A549 (cell line): ENCODE data around the gene DHX15. TPM values are rescaled to one million over a fixed set of nuclear protein-coding genes. Genes with fewer than 3 reads are reported as not detected.

Source experiments
- ATAC-seq, 2 experiments: fragments of 200-7000 bp in 1 of 2; fragments of >200 bp in 1 of 2; cut with Nextera tagmentation in 1 of 2; cut with Tn5 transposase in 1 of 2; 3 replicates each; pipeline versions ENCODE4 v1.8.0 to v1.9.1; 2018 to 2020; ENCODE audit warnings: mild to moderate bottlenecking in 1 of 2, moderate library complexity in 1 of 2
- CTCF ChIA-PET: fragments of 300-600 bp; sonication (Branson Sonifier 250); formaldehyde crosslinking; extraction: SDS; loops from one replicate; lab custom pipeline; 2021; ENCODE audit warnings: antibody characterized with exemption, inconsistent platforms; lab: Yijun Ruan, JAX
- POLR2A ChIA-PET: fragments of 350-600 bp; formaldehyde crosslinking; extraction: SDS; loops from one replicate; lab custom pipeline; 2021; ENCODE audit warnings: antibody characterized with exemption, inconsistent platforms; lab: Yijun Ruan, JAX
- DNase-seq, 2 experiments: peaks; one replicate each; pipeline versions ENCODE4 v3.0.0 to v3.0.0-alpha.2; 2011 to 2016; ENCODE audit warnings: low read depth in 1 of 2, low spot score in 1 of 2
- FAIRE-seq: peaks from 2 replicates; lab custom pipeline; 2011; peaks lifted over from hg19 to GRCh38; lab: Jason Lieb, UNC
- H3K27ac ChIP-seq, 2 experiments: fragments of >200 bp; sonication (Bioruptor Twin); formaldehyde crosslinking; 3 replicates each; pipeline ENCODE4 v1.5.1; 2016 to 2017
- H3K4me1 ChIP-seq: fragments of >200 bp; sonication (Bioruptor Twin); formaldehyde crosslinking; 3 replicates; pipeline ENCODE4 v1.6.1; 2016
- H3K4me2 ChIP-seq: fragments of >200 bp; sonication (Bioruptor Twin); formaldehyde crosslinking; 3 replicates; pipeline ENCODE4 v1.6.1; 2016
- H3K4me3 ChIP-seq: fragments of >200 bp; sonication (Bioruptor Twin); formaldehyde crosslinking; 3 replicates; pipeline ENCODE4 v1.5.1; 2016
- H3K9me3 ChIP-seq: fragments of >200 bp; sonication (Bioruptor Twin); formaldehyde crosslinking; 3 replicates; pipeline ENCODE4 v1.6.1; 2016
- ATOH8 ChIP-seq: fragments of 250-450 bp; sonication (Bioruptor Pico); IDR thresholded peaks from 2 replicates; pipeline ENCODE4 v1.5.0; 2020; ENCODE audit warnings: low read depth, mild to moderate bottlenecking, moderate library complexity
- CBX2 ChIP-seq: fragments of 200-600 bp; sonication (generic); IDR thresholded peaks from 2 replicates; pipeline ENCODE4 v1.6.1; 2016; ENCODE audit warnings: low read depth, mild to moderate bottlenecking, borderline replicate concordance
- CBX8 ChIP-seq: fragments of 200-600 bp; sonication (generic); IDR thresholded peaks from 2 replicates; pipeline ENCODE4 v1.6.1; 2016
- ELK1 ChIP-seq: fragments of 150-350 bp; IDR thresholded peaks from 2 replicates; pipeline ENCODE4 v1.6.1; 2014; ENCODE audit warnings: low read depth, mild to moderate bottlenecking, low read length
- EP300 ChIP-seq, 2 experiments: fragments of >200 bp; sonication (Bioruptor Twin); formaldehyde crosslinking; IDR thresholded peaks; 2 replicates in 1 of 2; 3 replicates in 1 of 2; pipeline ENCODE4 v1.6.1; 2016 to 2017
- HDAC2 ChIP-seq: fragments of 200-600 bp; sonication (generic); IDR thresholded peaks from 2 replicates; pipeline ENCODE4 v1.6.1; 2016
- HEYL ChIP-seq: fragments of 250-450 bp; sonication (Bioruptor Pico); IDR thresholded peaks from 2 replicates; pipeline ENCODE4 v1.8.0; 2021; ENCODE audit warnings: mild to moderate bottlenecking, moderate library complexity
- HOXB13 ChIP-seq: fragments of 250-450 bp; sonication (Bioruptor Pico); IDR thresholded peaks from 2 replicates; pipeline ENCODE4 v1.5.0; 2020; ENCODE audit warnings: low read depth, mild to moderate bottlenecking, moderate library complexity
- JUNB ChIP-seq: fragments of >200 bp; sonication (Bioruptor Twin); formaldehyde crosslinking; IDR thresholded peaks from 2 replicates; pipeline ENCODE4 v1.6.1; 2016
- KDM1A ChIP-seq: fragments of 200-600 bp; sonication (generic); IDR thresholded peaks from 2 replicates; pipeline ENCODE4 v1.6.1; 2016; ENCODE audit warnings: low read depth, mild to moderate bottlenecking
- MYC ChIP-seq: IDR thresholded peaks from 2 replicates; pipeline ENCODE4 v1.6.1; 2012; ENCODE audit warnings: mild to moderate bottlenecking, inconsistent platforms, low read length, improper control_type of control experiment, borderline replicate concordance
- PHF8 ChIP-seq: fragments of 200-600 bp; sonication (generic); IDR thresholded peaks from 2 replicates; pipeline ENCODE4 v1.6.1; 2016; ENCODE audit warnings: low read depth, mild to moderate bottlenecking, antibody characterized with exemption, moderate library complexity, borderline replicate concordance
- POLR2AphosphoS2 ChIP-seq: conservative IDR thresholded peaks from 2 replicates; pipeline ENCODE4 v1.6.1; 2012; ENCODE audit warnings: low read length, improper control_type of control experiment, inconsistent platforms
- RNF2 ChIP-seq: fragments of 200-600 bp; sonication (generic); IDR thresholded peaks from 2 replicates; pipeline ENCODE4 v1.6.1; 2016; ENCODE audit warnings: low read depth, mild to moderate bottlenecking, antibody characterized with exemption, moderate library complexity, borderline replicate concordance
- TFCP2L1 ChIP-seq: fragments of 250-450 bp; sonication (Bioruptor Pico); IDR thresholded peaks from 2 replicates; pipeline ENCODE4 v1.5.0; 2021; ENCODE audit warnings: mild to moderate bottlenecking
- USF2 ChIP-seq: fragments of 450-650 bp; IDR thresholded peaks from 2 replicates; pipeline ENCODE4 v1.6.1; 2014; ENCODE audit warnings: antibody characterized with exemption
- WGBS: methylation state at CpG from one replicate; pipeline ENCODE4 v1.1.6; 2017; ENCODE audit errors: missing lambda C conversion rate; 5-methylcytosine and 5-hydroxymethylcytosine counted together
- polyA plus RNA-seq, 4 experiments: library from polyadenylated mRNA; depleted of rRNA in 3 of 4; stranded (reverse); fragments of >200 nt; fragmentation: RNase III in 1 of 4; extraction: RNeasy Plus Mini Kit Qiagen cat#74134 plus additional on column Dnase treatment in 1 of 4; gene quantifications; 2 replicates in 3 of 4; 3 replicates in 1 of 4; pipeline ENCODE4 v1.2.3, GENCODE V29; 2011 to 2017

DHX15 gene
- polyA plus RNA-seq, 2 of the 4 experiments (the other 2 are of a cell fraction): 154 to 189 TPM

GRCh38 chr4:24589448-24589847 lies 5.1 kb upstream of the DHX15 start:
- FAIRE-seq: no peak

GRCh38 chr4:24588216-24588954 lies 4.0 kb upstream of the DHX15 start:
- no peak for FAIRE-seq

More at GRCh38 chr4:24589448-24589847, 5.1 kb upstream of the DHX15 start:
- Histone ChIP-seq H3K9me3 (peaks cover 10% of the 10 kb centered on the region; the same call in 2 of the 3 replicates), H3K4me3 (no peak overlapping the region), H3K4me1 (peaks cover 5% of the 10 kb centered on the region), H3K4me2 (no peak overlapping the region), H3K27ac (no peak overlapping the region)
- POLR2A ChIA-PET: no interaction called here
- DNase-seq (no peak), ATAC-seq (no peak)
- WGBS: 96% methylated on average over 2 of the region's 2 CpGs
- CTCF ChIA-PET: no interaction called here
- TF ChIP-seq MYC (no peak), POLR2AphosphoS2 (no peak), EP300 (IDR thresholded peaks at IDR 0.05) (no peak), TFCP2L1 (CRISPR knock-in tag) (no peak), HDAC2 (no peak)
- TF ChIP-seq, all 56 proteins: peak for 0

GRCh38 chr4:24583451-24584210 lies 723 bp downstream of the DHX15 start:
- Histone ChIP-seq H3K4me2 (peak overlapping the region; percentile 84), H3K4me3 (peak overlapping the region; percentile 95), H3K27ac (peak overlapping the region; percentile 98 to 100), H3K9me3 (no peaks in the 10 kb centered on the region), H3K4me1 (peaks cover 20% of the 10 kb centered on the region)
- FAIRE-seq (no peak), ATAC-seq (peak; percentile 72 to 79), DNase-seq (peak; percentile 35 to 65)
- ChIA-PET POLR2A (interaction anchor here (0.7 to 1.0 kb wide), 2 partner anchors 11 to 47 kb away, joined by 3 to 4 read pairs; no protein-coding TSS in a partner anchor), CTCF (interaction anchor here (0.6 to 0.9 kb wide), 3 partner anchors 18 to 108 kb away, joined by 3 to 4 read pairs (median 3); no protein-coding TSS in a partner anchor)
- TF ChIP-seq CBX8 (no peak), RNF2 (no peak), CBX2 (no peak), KDM1A (no peak), MYC (peak; percentile 80; the same call in 1 of the 2 replicates), HOXB13 (CRISPR knock-in tag) (no peak), PHF8 (no peak; the same call in 1 of the 2 replicates), ELK1 (no peak)
- 1% methylated on average over 13 of the region's 51 CpGs for WGBS

More at GRCh38 chr4:24588216-24588954, 4.0 kb upstream of the DHX15 start:
- no peaks in the 10 kb centered on the region for H3K4me1 ChIP-seq
- no peak for DNase-seq
- WGBS: 79% methylated on average over 7 of the region's 7 CpGs
- ChIA-PET CTCF (no interaction called here), POLR2A (no interaction called here)
- H3K4me2 ChIP-seq: no peak overlapping the region
- H3K27ac ChIP-seq: no peak overlapping the region
- H3K4me3 ChIP-seq: no peak overlapping the region
- ATAC-seq: no peak
- H3K9me3 ChIP-seq: peaks cover 10% of the 10 kb centered on the region; the same call in 2 of the 3 replicates
- no peak for TF ChIP-seq ATOH8 (CRISPR knock-in tag)
- TF ChIP-seq CBX8: no peak
- no peak for TF ChIP-seq USF2
- no peak for TF ChIP-seq JUNB
- no peak for TF ChIP-seq HDAC2
- TF ChIP-seq HEYL: no peak
